ENCODE data around the gene OR2L8.
"Not testable (repeated sequence)": the region's sequence is repeated elsewhere in the genome, so short reads cannot be mapped to it uniquely, and the experiment has no call there.

OR2L8 gene

DNA sequence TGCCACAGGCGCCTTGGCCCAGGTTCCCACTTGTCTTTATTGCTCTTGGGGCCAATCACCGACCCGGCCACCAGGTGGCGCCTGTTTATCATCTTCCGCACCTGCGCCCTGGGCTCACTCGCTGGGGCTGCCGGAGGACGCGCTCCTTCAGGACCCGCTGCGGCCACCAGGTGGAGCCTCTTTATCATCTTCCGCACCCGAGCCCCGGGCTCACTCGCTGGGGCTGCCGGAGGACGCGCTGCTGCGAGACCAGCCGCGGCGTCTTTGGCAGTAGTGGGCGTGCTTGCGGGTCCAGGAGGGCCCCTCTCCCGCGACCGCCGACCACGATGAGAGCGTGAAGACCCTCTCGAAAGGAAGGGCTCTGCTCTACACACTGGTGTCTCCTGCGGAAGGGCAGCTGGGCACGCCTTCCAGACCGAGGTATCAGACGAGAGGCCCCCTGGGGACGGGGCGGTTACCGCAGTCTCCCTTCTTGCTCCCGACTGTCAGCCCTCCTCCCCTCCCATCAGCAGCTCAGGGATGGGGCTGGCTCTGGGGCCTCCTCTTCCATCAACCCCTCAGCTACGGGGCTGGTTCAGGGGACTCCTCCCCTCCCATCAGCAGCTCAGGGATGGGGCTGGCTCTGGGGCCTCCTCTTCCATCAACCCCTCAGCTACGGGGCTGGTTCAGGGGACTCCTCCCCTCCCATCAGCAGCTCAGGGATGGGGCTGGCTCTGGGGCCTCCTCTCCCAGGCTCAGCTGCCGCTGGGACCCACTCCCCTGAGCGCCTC lies 11.5 kb upstream of the OR2L8 start:
- not testable (repeated sequence) for H3K4me1 Mint-ChIP-seq (ENCODE audit: low read depth); H3K27me3 Mint-ChIP-seq; H3K36me3 Mint-ChIP-seq (ENCODE audit: low read depth)
- Mint-ChIP-seq H3K9me3 (peaks cover 12% of the 10 kb centered on the region), H3K27ac (peak overlapping the region; percentile 76), H3K4me3 (peak overlapping the region; percentile 81)
- peak; percentile 95 for DNase-seq

GRCh38 chr1:247942624-247943023 lies 6.0 kb upstream of the OR2L8 start:
- Mint-ChIP-seq H3K4me3 (no peak overlapping the region), H3K27ac (no peak overlapping the region), H3K27me3 (no peaks in the 10 kb centered on the region), H3K9me3 (no peaks in the 10 kb centered on the region), H3K36me3 (ENCODE audit: low read depth) (no peaks in the 10 kb centered on the region), H3K4me1 (ENCODE audit: low read depth) (no peaks in the 10 kb centered on the region)
- DNase-seq = no peak

DNA sequence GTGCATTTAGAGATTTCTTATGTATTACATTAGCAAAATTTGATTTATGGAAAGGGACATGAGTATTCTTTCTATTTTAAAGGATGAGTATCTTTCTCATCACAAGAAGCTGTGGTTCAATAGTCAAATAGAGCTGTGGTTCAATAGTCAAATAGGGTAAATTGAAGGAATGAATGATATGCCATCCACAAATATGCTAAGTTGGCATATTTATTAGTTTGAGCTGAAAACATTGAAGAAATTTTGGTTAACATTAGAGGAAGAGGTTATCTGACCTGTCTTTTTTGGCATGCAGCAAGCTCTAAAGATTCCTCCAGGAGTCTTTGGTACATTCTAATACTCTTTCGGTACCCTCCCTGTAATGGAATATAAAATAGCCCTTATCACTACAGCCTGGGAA lies 4.8 kb downstream of the OR2L8 start:
- peaks cover 14% of the 10 kb centered on the region for H3K9me3 Mint-ChIP-seq

DNA sequence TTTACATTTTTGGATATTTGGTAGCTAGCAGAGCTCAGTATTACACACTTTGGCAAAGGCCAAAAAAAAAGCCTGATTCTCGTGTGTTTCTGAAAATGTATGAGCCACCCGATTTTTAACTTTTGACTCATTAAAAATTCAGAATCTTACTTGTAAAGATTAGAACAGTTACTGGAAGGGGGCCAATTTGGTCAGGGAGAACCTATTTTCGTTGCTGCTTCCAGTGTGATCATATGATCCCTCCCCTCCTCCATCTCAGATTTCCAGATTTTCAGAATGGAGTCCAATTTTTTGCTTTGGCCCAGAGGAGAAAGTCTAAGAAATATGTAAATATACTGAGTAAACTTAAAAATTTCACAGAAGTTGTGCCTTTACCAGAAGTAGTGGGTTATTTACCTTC lies 13.1 kb downstream of the OR2L8 start:
- H3K4me1 Mint-ChIP-seq (ENCODE audit: low read depth) = peaks cover 5% of the 10 kb centered on the region
- peaks cover 9% of the 10 kb centered on the region for H3K9me3 Mint-ChIP-seq
- H3K27ac Mint-ChIP-seq = no peak overlapping the region
- no peak overlapping the region for H3K4me3 Mint-ChIP-seq
- no peaks in the 10 kb centered on the region for H3K27me3 Mint-ChIP-seq
- no peaks in the 10 kb centered on the region for H3K36me3 Mint-ChIP-seq (ENCODE audit: low read depth)
- DNase-seq = no peak

More for the DNA sequence above, 4.8 kb downstream of the OR2L8 start:
- no peak overlapping the region for H3K4me3 Mint-ChIP-seq
- H3K27ac Mint-ChIP-seq = no peak overlapping the region
- no peaks in the 10 kb centered on the region for H3K27me3 Mint-ChIP-seq
- H3K4me1 Mint-ChIP-seq (ENCODE audit: low read depth) = no peaks in the 10 kb centered on the region
- H3K36me3 Mint-ChIP-seq (ENCODE audit: low read depth) = no peaks in the 10 kb centered on the region
- no peak for DNase-seq

GRCh38 chr1:247962911-247963588 lies 14.4 kb downstream of the OR2L8 start:
- Mint-ChIP-seq H3K9me3 (peaks cover 2% of the 10 kb centered on the region), H3K27me3 (no peaks in the 10 kb centered on the region), H3K4me1 (ENCODE audit: low read depth) (peaks cover 5% of the 10 kb centered on the region), H3K36me3 (ENCODE audit: low read depth) (no peaks in the 10 kb centered on the region), H3K4me3 (no peak overlapping the region), H3K27ac (no peak overlapping the region)
- no peak for DNase-seq

DNA sequence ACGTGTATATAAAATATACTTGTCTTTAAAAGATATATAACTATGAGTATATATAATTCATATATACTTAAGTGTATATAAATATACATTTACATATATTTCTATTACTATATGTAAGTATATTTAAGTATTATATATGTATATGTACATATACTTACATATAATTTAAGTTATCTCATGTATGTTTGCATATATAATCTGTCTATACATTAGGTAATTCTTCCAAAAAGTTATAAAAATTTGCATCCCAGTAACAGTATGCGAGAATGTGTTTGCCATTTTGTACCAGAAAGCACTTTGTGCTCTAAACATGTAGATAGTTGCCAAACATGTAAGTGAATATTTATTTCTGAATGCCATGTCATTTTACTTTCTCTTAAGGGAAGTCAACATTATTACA lies 16.3 kb downstream of the OR2L8 start, which contains the start of gene OR2AK2:
TSS of gene OR2AK2 (plus strand) at position 301 of the 400 bp plus-strand sequence. CDS start 144 bp downstream, outside the sequence.
- no peaks in the 10 kb centered on the region for H3K27me3 Mint-ChIP-seq
- H3K36me3 Mint-ChIP-seq (ENCODE audit: low read depth) = no peaks in the 10 kb centered on the region
- no peak within 1 kb of the TSS for H3K4me3 Mint-ChIP-seq
- DNase-seq = no peak
- H3K27ac Mint-ChIP-seq = no peak within 1 kb of the TSS
- peaks cover 5% of the 10 kb centered on the region for H3K4me1 Mint-ChIP-seq (ENCODE audit: low read depth)
- no peaks in the 10 kb centered on the region for H3K9me3 Mint-ChIP-seq

DNA sequence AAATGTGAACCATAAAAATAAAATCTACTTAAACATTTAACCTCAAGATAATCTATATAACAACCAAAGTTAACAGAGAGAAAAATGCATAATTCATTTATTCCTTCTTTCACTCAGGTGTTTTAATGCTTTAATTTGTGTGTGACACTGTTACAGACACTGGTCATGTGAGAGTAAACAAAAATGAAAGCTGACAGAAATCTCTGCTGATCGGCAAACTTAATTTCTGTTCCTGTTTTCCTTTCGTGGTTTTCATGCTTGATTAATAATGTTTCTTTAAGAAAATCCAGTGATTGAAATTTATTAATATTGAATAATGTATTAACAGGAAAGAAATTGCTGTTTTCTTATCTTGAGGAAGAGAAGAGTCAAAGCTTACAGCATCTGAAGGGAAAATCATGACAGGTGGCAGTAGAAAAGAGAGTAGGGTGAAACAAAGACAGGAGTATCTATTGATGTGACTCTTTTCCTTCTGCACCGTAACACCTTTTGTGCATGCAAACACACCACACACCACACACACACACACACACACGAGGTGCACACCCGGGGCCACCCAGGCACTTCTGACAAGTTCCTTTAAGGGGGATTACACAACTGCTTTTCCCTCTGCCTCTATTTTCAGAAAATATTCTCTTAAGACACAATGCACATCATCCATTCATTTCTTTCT lies 18.0 kb downstream of the OR2L8 start:
- Mint-ChIP-seq H3K9me3 (no peaks in the 10 kb centered on the region), H3K4me1 (ENCODE audit: low read depth) (peaks cover 5% of the 10 kb centered on the region), H3K36me3 (ENCODE audit: low read depth) (no peaks in the 10 kb centered on the region), H3K27ac (no peak overlapping the region), H3K27me3 (no peaks in the 10 kb centered on the region), H3K4me3 (no peak overlapping the region)
- no peak for DNase-seq

DNA sequence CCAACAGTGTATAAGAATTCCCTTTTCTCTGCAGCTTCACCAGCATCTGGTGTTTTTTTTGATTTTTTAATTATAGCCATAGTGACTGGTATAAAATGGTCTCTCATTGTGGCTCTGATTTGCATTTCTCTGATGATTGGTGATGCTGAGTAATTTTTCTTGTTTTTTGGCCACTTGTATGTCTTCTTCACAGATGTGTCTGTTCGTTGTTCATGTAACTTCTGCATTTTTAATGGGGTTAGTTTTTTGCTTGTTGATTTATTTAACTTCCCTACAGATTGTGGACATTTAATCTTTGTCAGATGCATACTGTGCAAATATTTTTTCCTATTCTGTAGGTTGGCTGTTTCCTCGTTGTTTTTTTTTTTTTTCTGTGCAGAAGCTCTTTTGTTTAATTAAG lies 44.3 kb downstream of the OR2L8 start:
- H3K36me3 Mint-ChIP-seq (ENCODE audit: low read depth) = no peaks in the 10 kb centered on the region
- H3K27ac Mint-ChIP-seq = no peak overlapping the region
- H3K4me3 Mint-ChIP-seq = no peak overlapping the region
- DNase-seq = no peak
- H3K9me3 Mint-ChIP-seq = no peaks in the 10 kb centered on the region
- no peaks in the 10 kb centered on the region for H3K4me1 Mint-ChIP-seq (ENCODE audit: low read depth)
- H3K27me3 Mint-ChIP-seq = no peaks in the 10 kb centered on the region

DNA sequence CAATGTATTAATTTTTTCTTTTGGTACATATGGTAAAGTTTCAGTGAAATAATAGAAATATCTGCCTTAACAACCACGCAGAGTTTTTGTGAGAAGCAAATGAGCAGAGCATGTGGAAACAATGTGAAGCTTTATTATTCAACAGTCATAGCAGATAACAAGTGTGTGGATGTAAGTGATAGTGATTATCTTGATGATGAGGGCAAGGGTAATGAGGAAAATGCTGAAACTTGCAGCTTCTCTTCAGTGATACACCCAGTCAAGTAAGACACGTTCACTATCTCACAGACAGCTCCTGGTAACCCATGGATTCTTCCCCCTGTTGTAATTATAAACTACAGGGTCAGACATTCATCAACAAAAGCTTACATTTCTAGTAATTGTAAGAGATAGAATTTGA lies 50.2 kb downstream of the OR2L8 start:
- Mint-ChIP-seq H3K4me1 (ENCODE audit: low read depth) (peaks cover 6% of the 10 kb centered on the region), H3K9me3 (peaks cover 9% of the 10 kb centered on the region), H3K36me3 (ENCODE audit: low read depth) (no peaks in the 10 kb centered on the region), H3K27me3 (no peaks in the 10 kb centered on the region), H3K27ac (no peak overlapping the region), H3K4me3 (no peak overlapping the region)
- no peak for DNase-seq
